ENCODE data around the gene IFITM1.
A peak's percentile ranks its signal among the peaks of the same experiment; 100 is the strongest.

Gene IFITM1

GRCh38 chr11:313787-314553 is at the start of gene IFITM1:
TSS of gene IFITM1 (plus strand) at chr11:314040. CDS start at chr11:314171, 131 bp downstream.
- peak; percentile 83 for DNase-seq (ENCODE audit: low spot score)

DNA sequence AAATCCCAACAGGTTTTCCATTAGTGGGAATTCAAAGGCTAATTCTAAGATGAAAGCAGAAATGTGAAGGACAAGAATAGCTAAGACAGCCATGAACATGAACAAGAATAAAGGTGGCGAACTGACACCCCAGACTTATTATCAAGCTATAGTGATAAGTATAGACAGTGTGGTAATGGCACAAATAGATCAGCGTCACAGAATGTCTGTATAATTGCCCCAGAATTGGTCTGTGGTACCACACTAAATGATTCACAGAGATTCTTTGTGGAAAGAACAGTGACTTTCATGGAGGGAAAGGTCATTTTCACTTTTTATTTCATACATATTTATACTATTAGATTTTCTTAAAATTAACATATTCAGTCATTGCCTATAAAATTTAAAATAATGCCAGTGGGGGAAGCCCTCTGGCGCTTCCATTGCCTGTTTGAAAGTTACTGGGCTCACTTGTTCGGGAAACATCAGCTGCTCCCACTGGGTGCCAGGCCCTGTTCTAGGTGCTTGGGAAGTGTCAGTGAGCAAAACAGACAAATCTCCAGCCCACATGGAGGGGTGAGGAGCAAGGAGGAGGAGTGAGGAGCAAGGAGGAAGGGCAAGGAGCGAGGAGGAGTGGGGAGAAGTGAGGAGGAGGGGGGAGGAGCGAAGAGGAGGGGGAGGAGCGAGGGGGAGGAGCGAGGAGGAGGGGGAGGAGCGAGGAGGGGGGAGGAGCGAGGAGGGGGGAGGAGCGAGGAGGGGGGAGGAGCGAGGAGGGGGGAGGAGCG is 47.0 kb upstream of the IFITM1 start:
- DNase-seq (ENCODE audit: low spot score), result no peak

DNA sequence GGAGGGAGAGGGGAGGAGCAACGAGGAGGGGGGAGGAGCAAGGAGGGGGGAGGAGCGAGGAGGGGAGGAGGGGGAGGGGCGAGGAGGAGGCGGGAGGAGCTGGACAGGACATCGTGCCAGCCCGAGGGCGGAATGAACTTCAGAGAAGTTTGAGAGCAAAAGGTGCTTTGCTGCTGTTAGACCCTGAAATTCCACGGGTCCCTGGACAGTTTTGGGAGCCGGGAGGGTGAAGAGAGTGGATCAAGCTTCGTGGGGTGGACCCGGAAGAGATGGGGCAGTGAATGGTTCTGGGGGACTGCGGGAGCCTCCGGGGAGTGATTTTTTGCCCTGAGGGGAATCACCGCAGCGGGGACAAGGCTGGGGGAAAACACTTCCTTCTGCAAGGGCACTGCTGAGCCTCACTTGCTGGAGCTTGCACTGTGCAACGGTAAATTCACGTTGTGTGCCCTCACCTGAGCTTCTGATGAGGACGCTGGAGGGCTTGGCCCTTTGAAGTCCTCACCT is 46.3 kb upstream of the IFITM1 start:
- peak; percentile 22 for DNase-seq (ENCODE audit: low spot score)

DNA sequence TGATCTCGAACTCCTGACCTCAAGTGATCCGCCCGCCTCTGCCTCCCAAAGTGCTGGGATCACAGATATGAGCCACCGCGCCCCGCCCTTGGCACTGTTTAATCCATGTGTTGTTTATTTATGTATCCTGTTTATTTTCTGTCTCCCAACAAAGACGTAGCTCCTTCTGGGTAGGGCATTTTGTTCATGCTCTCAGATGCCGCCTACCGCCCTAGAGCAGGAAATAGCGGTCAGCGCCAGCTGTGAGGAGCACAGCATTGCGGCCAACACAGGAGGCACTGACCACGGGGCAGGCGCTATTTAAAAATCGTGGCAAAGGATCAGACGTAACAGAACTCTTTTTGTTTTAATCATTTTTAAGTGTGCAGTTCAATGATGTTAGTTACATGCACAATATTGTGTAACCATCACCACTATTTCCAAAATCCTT is 45.1 kb upstream of the IFITM1 start:
- peak; percentile 57 for DNase-seq (ENCODE audit: low spot score)

DNA sequence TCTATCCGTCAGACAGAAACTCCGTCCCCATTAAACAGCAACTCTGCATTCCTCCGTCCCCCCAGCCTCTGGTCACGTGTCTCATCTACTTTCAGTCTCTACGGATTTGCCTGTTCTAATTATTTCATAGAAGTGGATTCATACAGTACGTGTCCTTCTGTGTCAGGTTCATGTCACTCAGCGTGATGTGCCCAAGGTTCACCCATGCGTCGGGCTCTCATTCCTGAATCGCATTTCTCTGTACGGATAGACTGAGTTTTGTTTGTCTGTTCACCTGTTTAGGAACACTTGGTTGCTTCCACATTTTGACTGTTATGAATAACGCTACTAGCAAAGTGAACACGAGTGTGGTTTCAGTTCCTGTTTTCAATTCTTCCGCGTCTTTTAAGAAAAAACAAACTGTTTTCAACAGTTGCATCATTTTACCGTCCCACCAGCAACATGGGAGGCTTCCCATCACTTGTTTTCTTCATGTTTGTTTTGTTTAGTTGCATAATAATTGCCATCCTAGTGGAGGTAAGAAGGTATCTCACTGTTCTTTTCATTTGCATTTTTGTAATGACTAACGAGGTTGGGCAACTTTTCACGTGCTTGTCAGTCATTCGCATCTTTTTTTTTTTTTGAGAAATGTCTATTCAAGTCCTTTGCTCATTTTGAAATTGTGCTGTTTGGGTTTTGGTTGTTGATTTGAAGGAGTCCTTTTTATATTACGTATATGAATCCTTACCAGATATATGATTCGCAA is 44.5 kb upstream of the IFITM1 start:
- DNase-seq (ENCODE audit: low spot score), result peak; percentile 88

DNA sequence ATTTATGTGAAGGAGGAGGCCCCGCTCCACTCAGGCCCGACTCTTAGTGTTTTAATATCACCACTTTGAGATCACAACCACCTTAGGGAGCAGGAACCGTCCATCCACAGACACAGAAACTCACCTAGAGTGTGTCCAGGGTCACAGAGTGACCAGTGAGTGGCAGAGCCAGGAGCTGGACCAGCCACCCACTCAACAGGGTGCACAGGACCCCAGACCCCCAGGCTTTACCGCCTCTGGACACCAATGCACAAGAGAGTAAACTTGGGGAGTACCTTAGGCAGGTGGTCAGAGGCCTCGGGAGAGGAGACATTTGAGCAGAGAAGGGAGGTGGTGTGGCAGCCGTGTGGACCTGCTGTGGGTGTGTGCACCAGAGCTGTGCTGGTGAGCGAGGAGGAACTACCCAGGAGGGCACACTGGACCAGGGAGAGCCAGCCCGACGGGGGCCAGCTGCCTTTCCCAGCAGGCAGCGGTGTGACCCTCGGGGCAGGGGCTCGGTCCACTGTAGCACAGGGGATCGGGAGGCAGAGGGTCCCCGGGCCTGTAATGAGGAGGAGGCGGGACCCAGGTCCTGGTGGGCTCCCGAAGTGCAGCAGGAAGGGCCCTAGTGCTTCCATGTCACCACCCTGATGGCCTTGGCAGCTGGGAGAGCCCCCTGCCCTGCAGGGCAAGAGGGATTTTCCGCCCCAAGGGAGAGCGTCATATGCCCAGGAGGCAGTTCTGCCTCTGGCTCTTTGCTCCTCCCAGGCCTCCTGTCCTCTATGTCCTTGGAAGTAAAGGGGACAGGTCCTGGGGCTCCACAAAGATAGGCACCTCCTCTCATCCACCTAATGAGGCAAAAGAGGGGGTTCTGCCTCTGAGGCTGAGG is 43.2 kb upstream of the IFITM1 start:
- no peak for DNase-seq (ENCODE audit: low spot score)

DNA sequence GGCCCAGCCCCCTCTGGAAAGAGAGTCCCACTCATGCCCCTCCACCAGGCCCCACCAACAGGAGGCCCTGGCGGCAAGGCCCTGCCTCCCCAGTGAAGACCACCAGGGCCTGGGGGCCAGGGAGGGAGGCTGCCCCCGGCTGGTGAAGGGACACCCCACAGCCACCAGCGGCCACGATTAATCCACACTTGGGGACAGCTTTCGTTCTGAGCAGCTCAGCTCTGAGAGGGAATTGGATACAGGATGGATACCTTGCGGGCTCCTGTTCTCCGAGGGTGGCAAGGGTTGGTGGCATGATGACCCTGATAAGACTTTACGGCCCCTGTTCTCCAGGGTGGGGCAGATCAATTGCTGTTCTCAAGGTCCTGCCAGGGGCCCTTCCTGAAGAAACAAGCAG is 42.5 kb upstream of the IFITM1 start:
- no peak for DNase-seq (ENCODE audit: low spot score)

DNA sequence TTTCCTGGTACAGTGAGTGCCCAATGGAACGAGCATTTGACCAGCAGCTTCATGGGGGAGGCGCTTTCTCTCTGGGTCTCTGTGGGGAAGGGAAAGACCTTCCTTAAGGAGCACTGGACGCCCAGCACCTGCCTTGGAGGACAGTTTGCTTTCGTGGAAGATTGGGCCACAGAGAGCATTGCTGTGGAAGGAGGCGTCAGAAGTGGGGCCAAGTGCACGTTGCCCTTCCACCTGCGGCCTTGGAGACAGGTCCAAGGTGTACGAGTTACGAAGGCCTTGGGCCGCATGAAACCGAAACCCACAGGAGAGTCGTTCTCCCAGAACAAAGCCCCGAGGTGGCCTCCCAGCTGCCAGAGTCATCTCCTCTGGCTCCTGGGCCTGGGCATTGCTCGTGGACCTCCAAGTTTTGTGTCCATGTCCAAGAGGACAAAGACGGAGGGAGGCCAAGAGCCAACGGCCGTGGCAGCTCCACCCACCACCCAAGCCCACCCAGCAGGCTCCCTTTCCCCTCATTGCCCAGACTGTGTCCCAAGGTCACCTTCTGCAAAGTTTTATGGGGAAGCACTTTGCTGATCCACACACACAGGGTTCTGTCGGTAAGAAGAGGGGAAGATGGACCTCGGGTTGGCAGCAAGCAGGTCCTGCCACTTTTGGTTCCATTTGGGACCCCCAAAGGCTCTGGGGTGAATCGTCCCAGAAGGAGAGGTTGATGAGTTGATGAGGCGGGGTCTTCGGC is 41.5 kb upstream of the IFITM1 start:
- DNase-seq (ENCODE audit: low spot score), result no peak

GRCh38 chr11:272931-273198 is 41.0 kb upstream of the IFITM1 start:
- no peak for DNase-seq (ENCODE audit: low spot score)

- no peak for DNase-seq (ENCODE audit: low spot score)
Observed at GRCh38 chr11:276219-276618, 37.6 kb upstream of the IFITM1 start.

DNA sequence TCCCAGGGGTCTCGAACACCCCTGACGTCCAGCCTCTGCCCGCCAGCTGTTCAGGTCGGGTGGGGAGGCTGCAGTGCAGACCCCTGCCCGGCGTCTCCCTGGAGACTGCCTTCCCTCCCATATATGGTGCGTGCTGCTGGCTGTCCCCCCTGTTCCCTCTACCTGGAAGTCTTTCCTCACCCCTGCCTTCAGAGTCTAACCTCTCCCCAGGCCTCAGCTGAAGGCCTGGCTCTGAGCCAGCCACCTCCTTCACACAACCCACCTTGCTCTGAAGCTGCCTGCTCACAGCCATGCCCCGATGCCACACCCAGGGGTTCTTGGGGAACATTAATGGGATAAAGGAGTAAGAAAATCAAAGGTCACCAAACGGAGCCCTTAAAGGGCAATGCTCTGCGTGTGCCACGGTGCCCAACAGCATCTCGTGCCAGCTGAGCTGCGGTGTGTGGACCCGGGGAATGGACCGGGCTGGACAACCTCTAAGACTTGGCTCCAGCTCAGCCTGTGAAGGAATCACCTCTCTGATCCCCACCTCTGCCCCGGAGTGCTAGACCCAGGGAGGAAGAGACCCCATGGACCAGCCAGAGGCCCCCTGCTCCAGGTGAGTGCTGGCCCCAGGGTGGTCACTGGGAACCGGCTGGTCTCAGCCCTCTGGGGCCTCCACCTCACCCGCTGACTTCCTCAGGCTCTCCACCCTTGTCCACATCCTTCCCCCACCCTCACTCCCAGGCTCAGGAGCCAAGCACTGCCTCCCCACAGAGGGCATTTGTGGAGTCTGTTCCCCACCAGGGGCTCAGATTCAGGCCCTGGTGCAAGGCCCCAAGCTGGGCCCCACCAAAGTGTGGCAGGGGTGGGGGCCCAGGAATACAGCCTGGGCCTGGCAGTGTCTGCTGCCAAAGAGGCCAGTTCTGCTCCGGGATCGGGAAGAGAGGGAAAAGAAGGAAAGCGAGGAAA is 35.6 kb upstream of the IFITM1 start, which contains the start of gene NLRP6:
NLRP6 (plus strand) TSS at position 407 of the 951 bp plus-strand sequence; CDS start at position 570, 163 bp downstream.
- no peak for DNase-seq (ENCODE audit: low spot score)

DNA sequence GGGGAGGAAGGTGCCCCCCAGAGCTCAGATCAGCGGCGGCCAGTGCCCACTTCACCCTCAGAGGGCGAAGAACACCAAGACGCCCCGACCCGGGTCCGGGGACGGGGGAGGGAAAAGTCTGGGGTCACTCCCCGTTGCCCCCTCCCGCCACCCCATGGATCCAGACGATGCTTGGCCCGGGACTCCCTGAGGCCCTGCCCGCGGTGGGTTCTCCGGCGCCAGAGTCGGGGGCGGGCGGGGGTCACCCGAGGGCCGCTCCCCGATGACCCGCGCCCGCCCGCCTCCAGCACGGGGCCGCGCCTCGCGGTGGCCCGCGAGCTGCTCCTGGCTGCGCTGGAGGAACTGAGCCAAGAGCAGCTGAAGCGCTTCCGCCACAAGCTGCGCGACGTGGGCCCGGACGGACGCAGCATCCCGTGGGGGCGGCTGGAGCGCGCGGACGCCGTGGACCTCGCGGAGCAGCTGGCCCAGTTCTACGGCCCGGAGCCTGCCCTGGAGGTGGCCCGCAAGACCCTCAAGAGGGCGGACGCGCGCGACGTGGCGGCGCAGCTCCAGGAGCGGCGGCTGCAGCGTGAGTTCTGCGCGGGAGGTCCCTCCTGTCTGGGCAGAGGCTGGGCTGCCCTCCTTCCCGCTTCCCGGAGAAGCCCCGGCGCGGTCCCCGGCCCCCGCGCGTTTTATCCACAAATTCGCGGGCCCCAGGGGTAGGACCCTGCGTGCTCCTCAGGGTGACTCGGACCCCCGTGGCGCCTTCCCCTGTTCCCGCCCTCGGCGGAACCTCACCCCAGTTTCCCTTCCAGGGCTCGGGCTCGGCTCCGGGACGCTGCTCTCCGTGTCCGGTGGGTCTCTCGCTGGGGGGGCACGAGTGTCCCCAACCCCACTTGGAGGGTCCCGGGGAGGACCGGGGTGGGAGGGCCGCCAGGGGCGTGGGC is 34.5 kb upstream of the IFITM1 start:
- DNase-seq (ENCODE audit: low spot score), result no peak

GRCh38 chr11:279966-280705 is 33.7 kb upstream of the IFITM1 start:
- DNase-seq (ENCODE audit: low spot score), result peak; percentile 23

DNA sequence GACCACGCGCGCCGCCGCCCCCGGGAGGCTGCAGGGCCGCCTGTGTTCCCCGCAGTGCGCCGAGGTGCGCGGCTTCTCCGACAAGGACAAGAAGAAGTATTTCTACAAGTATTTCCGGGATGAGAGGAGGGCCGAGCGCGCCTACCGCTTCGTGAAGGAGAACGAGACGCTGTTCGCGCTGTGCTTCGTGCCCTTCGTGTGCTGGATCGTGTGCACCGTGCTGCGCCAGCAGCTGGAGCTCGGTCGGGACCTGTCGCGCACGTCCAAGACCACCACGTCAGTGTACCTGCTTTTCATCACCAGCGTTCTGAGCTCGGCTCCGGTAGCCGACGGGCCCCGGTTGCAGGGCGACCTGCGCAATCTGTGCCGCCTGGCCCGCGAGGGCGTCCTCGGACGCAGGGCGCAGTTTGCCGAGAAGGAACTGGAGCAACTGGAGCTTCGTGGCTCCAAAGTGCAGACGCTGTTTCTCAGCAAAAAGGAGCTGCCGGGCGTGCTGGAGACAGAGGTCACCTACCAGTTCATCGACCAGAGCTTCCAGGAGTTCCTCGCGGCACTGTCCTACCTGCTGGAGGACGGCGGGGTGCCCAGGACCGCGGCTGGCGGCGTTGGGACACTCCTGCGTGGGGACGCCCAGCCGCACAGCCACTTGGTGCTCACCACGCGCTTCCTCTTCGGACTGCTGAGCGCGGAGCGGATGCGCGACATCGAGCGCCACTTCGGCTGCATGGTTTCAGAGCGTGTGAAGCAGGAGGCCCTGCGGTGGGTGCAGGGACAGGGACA is 32.9 kb upstream of the IFITM1 start:
- DNase-seq (ENCODE audit: low spot score), result no peak

DNA sequence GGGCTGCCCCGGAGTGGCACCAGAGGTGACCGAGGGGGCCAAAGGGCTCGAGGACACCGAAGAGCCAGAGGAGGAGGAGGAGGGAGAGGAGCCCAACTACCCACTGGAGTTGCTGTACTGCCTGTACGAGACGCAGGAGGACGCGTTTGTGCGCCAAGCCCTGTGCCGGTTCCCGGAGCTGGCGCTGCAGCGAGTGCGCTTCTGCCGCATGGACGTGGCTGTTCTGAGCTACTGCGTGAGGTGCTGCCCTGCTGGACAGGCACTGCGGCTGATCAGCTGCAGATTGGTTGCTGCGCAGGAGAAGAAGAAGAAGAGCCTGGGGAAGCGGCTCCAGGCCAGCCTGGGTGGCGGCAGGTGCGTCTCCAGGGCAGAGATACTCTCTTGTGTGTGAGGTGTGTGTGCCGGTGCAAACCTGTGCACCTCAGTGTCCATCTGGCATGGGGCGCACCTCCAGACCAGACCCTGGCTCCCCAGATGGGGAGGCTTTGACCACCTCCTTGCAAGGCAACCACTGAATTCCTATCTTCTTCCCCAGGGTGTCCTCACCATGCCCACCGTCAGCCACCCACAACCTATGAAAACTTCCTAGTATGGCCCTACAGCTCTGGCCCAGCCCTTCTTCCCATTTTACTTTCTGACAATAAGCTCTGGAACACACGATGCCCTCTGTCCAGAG is 32.2 kb upstream of the IFITM1 start:
- DNase-seq (ENCODE audit: low spot score), result no peak

DNA sequence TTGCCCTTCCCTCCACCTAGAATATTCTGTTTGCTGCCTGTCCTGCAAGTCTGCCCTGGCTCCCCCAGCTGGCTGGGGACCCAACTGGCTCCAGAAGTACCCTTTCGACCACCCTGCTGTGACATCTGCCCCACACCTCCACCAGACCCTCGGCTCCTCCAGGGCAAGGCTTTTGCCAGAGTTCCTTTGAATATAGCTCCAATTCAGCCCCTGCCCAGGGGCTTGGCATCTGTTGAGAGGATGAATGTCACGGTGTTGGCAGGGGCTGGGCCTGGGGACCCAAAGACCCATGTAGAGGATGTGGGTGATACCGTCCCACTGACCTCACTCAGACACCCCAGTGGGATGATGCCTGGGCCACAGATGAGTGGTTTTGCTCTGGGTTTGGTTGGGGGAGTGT is 31.7 kb upstream of the IFITM1 start:
- DNase-seq (ENCODE audit: low spot score), result no peak
